Parathyroid adenoma (tissue), 2 donors: ENCODE measurements around the gene TMEM101.
A peak's percentile ranks its signal among the peaks of the same experiment; 100 is the strongest.

Experiments
- H2AFZ ChIP-seq: fragments of 300-600 bp; sonication (generic); one replicate; pipeline ENCODE4 v1.7.0; 2017; ENCODE audit warnings: antibody characterized with exemption, mild to moderate bottlenecking
- H3K27ac ChIP-seq: fragments of 300-600 bp; sonication (generic); one replicate; pipeline ENCODE4 v1.7.0; 2017
- H3K27me3 ChIP-seq: fragments of 300-600 bp; sonication (generic); one replicate; pipeline ENCODE4 v1.7.0; 2017; ENCODE audit warnings: low read length; ENCODE audit not compliant: control insufficient read depth, insufficient read depth
- H3K36me3 ChIP-seq: fragments of 300-600 bp; sonication (generic); one replicate; pipeline ENCODE4 v1.7.0; 2017; ENCODE audit warnings: low read length; ENCODE audit not compliant: control insufficient read depth, insufficient read depth
- H3K4me1 ChIP-seq: fragments of 300-600 bp; sonication (generic); one replicate; pipeline ENCODE4 v1.7.0; 2017; ENCODE audit warnings: control low read depth
- H3K4me2 ChIP-seq: fragments of 300-600 bp; sonication (generic); one replicate; pipeline ENCODE4 v1.7.0; 2017; ENCODE audit warnings: low read length
- H3K4me3 ChIP-seq: fragments of 300-600 bp; sonication (generic); one replicate; pipeline ENCODE4 v1.7.0; 2017; ENCODE audit warnings: low read depth, low read length
- H3K79me2 ChIP-seq: fragments of 300-600 bp; sonication (generic); one replicate; pipeline ENCODE4 v1.7.0; 2017; ENCODE audit warnings: control low read depth
- H3K9ac ChIP-seq: fragments of 300-600 bp; sonication (generic); one replicate; pipeline ENCODE4 v1.7.0; 2017; ENCODE audit warnings: mild to moderate bottlenecking
- H3K9me3 ChIP-seq: fragments of 300-600 bp; sonication (generic); one replicate; pipeline ENCODE4 v1.7.0; 2017; ENCODE audit warnings: low read length; ENCODE audit not compliant: control insufficient read depth
- TF ChIP-seq, protein P1 (sequence below): fragments of 300-600 bp; sonication (generic); IDR thresholded peaks from one replicate; pipeline ENCODE4 v1.7.0; 2017; ENCODE audit warnings: antibody characterized with exemption, mild to moderate bottlenecking
- donor health status: primary hyperparathyroidism.

Gene TMEM101

DNA sequence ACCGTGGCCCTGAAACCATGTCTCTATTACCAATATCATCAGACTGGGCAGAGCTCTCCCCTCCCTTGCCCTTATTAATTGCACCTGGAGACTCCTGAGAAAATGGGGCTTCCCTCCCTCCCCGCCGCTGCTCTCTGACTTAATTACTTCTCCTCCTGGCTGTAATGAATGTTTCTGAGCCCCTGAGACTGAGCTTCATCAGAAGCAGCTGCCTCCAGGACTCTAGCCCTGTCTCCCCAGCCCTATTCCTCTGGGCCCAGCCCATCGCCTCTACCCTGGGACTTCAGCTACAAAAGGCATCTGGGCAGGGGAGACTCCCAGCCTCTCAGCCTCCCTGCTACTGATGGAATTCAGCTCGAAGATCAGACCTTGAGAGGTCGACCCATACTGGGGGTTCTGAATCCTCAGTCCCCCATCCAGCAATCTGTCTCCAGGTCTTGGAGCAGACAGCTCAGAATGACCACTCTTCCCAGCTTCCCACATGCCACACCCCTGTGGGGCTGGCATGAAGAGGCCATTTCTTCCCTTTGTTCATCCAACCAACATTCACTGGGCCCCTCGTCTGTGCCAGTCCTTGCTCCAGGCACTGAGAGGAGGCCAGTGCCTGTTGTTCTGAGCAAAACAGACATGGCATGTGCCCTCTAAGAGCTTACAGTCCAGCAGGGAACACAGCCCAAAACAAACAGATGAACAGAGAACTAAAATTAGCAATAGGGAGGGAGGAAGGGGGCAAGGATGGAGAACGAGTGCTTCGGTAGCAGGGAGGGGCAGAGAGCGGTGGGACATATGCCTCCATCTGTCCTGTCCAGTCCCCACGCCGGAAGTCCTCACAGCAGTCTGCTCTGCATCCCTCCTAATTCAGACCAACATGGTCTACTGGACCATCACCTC is 27.4 kb downstream of the TMEM101 start:
- H3K36me3 ChIP-seq = no peaks in the 10 kb centered on the region
- H3K4me3 ChIP-seq = no peak overlapping the region
- H3K79me2 ChIP-seq = no peaks in the 10 kb centered on the region
- no peak overlapping the region for H3K9ac ChIP-seq
- peak overlapping the region; percentile 73 for H3K27ac ChIP-seq
- peaks cover 44% of the 10 kb centered on the region for H3K4me1 ChIP-seq
- no peaks in the 10 kb centered on the region for H3K9me3 ChIP-seq
- TF ChIP-seq, protein P1, sequence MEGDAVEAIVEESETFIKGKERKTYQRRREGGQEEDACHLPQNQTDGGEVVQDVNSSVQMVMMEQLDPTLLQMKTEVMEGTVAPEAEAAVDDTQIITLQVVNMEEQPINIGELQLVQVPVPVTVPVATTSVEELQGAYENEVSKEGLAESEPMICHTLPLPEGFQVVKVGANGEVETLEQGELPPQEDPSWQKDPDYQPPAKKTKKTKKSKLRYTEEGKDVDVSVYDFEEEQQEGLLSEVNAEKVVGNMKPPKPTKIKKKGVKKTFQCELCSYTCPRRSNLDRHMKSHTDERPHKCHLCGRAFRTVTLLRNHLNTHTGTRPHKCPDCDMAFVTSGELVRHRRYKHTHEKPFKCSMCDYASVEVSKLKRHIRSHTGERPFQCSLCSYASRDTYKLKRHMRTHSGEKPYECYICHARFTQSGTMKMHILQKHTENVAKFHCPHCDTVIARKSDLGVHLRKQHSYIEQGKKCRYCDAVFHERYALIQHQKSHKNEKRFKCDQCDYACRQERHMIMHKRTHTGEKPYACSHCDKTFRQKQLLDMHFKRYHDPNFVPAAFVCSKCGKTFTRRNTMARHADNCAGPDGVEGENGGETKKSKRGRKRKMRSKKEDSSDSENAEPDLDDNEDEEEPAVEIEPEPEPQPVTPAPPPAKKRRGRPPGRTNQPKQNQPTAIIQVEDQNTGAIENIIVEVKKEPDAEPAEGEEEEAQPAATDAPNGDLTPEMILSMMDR = no peak
- H3K4me2 ChIP-seq = no peak overlapping the region
- no peaks in the 10 kb centered on the region for H3K27me3 ChIP-seq
- H2AFZ ChIP-seq = peak overlapping the region; percentile 51

GRCh38 chr17:43986225-43986981 is 28.4 kb downstream of the TMEM101 start:
- Histone ChIP-seq H3K9me3 (no peaks in the 10 kb centered on the region), H3K27me3 (no peaks in the 10 kb centered on the region), H2AFZ (peak overlapping the region; percentile 57), H3K27ac (peak overlapping the region; percentile 73), H3K9ac (no peak overlapping the region), H3K4me2 (no peak overlapping the region), H3K4me1 (peaks cover 47% of the 10 kb centered on the region), H3K36me3 (no peaks in the 10 kb centered on the region), H3K4me3 (no peak overlapping the region), H3K79me2 (no peaks in the 10 kb centered on the region)
- TF ChIP-seq, protein P1 = no peak

DNA sequence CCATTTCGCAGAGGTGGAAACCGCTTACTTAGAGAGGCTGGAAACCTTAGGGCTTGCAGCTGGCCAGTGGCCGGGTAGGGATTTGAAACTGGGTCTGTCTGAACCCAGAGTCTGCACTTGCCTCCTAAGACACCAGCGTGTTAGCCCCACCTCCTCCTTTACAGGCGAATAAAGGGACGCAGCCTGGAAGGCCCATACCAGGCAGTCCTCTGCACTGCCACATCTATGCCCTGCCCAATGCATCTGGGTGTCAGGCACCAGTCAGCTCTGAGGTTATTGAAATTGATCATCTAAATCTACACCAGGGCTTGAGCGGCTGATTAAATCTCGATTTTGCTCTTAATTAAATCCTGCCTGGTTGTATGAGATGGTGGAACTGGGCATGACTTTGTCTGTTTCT is 30.2 kb downstream of the TMEM101 start:
- peak overlapping the region; percentile 96 for H2AFZ ChIP-seq
- H3K36me3 ChIP-seq = no peaks in the 10 kb centered on the region
- peaks cover 47% of the 10 kb centered on the region for H3K4me1 ChIP-seq
- H3K4me3 ChIP-seq = no peak overlapping the region
- H3K9ac ChIP-seq = no peak overlapping the region
- peak overlapping the region; percentile 87 for H3K27ac ChIP-seq
- TF ChIP-seq, protein P1 = no peak
- H3K27me3 ChIP-seq = no peaks in the 10 kb centered on the region
- no peak overlapping the region for H3K4me2 ChIP-seq
- H3K79me2 ChIP-seq = no peaks in the 10 kb centered on the region
- no peaks in the 10 kb centered on the region for H3K9me3 ChIP-seq

DNA sequence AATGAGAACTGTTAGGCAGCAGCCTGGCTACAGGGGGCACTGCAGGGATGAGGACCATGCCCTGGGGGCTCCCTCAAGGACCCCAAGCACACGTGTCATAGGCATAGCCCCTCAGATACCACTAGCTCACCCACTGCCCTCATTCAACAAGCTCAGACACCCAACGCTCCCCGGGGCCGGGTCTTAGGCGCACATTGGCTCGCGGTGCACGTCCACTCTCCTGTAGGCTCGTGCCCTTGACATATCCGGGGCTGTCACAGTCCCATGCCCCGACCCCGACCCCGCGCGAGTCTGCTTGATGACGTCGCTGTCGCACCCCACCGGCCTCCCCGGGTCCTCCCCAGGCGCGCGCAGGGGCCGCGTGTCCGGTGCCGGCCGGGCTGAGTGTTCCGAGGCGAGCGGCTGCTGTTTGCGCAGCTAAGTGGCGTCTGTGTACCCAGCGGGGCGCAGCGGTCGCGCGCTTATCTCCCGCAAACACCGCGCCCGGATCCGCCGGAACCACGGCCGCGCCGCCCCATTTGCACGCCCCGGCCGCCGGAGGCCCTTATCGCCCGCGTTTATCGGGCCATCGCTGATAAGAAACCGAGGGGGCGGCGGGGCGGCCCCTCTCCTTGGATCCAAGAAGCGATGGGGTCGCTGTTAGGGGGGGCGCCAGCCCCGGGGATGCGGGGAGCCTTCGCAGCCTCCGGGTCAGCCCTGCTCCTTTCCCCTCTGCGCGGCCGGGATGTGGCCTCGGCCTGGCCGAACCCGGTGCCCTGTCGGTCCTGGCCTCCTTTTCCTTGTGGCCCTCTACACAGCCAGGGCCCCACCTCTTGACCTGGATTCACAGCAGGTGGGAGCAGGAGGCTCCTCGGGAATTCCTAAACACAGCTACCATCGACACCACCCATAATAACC is 31.0 kb downstream of the TMEM101 start:
- no peaks in the 10 kb centered on the region for H3K27me3 ChIP-seq
- peak overlapping the region; percentile 32 for H3K9ac ChIP-seq
- H3K27ac ChIP-seq = peak overlapping the region; percentile 87

More for the DNA sequence above, 31.0 kb downstream of the TMEM101 start:
- Histone ChIP-seq H3K4me1 (peaks cover 47% of the 10 kb centered on the region), H3K4me2 (peak overlapping the region; percentile 72), H3K36me3 (no peaks in the 10 kb centered on the region), H3K9me3 (no peaks in the 10 kb centered on the region), H3K4me3 (peak overlapping the region; percentile 44), H3K79me2 (no peaks in the 10 kb centered on the region), H2AFZ (peak overlapping the region; percentile 96)
- TF ChIP-seq, protein P1 = peak; percentile 36
